HUES48 (cell line): ENCODE measurements around the gene QDPR.

Source experiments
- H3K27ac ChIP-seq: one replicate; pipeline ENCODE4 v1.7.0; 2013; ENCODE audit warnings: low read depth, low read length, inconsistent platforms
- H3K27me3 ChIP-seq: 2 replicates; pipeline ENCODE4 v1.6.1; 2013; ENCODE audit warnings: mild to moderate bottlenecking, low read length; ENCODE audit not compliant: control insufficient read depth, insufficient read depth
- H3K36me3 ChIP-seq: 2 replicates; pipeline ENCODE4 v1.6.1; 2013; ENCODE audit warnings: low read length; ENCODE audit not compliant: control insufficient read depth, insufficient read depth
- H3K4me1 ChIP-seq: 2 replicates; pipeline ENCODE4 v1.6.1; 2013; ENCODE audit warnings: mild to moderate bottlenecking, low read length; ENCODE audit not compliant: control insufficient read depth, insufficient read depth
- H3K4me3 ChIP-seq: 2 replicates; pipeline ENCODE4 v1.5.1; 2013; ENCODE audit warnings: mild to moderate bottlenecking, low read depth, low read length
- H3K9ac ChIP-seq: 2 replicates; pipeline ENCODE4 v1.6.1; 2013; ENCODE audit warnings: mild to moderate bottlenecking, low read depth, low read length, moderate library complexity
- H3K9me3 ChIP-seq: 2 replicates; pipeline ENCODE4 v1.6.1; 2013; ENCODE audit warnings: low read length; ENCODE audit not compliant: control insufficient read depth, insufficient read depth

Gene QDPR

GRCh38 chr4:17511950-17512795 is at the start of gene QDPR:
TSS of gene QDPR (minus strand) at chr4:17512090. CDS start at chr4:17512054, 36 bp downstream.
- no peak within 1 kb of the TSS for H3K27ac ChIP-seq
- no peaks in the 10 kb centered on the region for H3K9me3 ChIP-seq
- H3K4me1 ChIP-seq, result peaks cover 25% of the 10 kb centered on the region
- H3K36me3 ChIP-seq, result no peaks in the 10 kb centered on the region
- peaks cover 17% of the 10 kb centered on the region; the same call in 1 of the 2 replicates for H3K27me3 ChIP-seq
- peak within 1 kb of the TSS; percentile 55; the same call in 1 of the 2 replicates for H3K9ac ChIP-seq
- H3K4me3 ChIP-seq, result peak within 1 kb of the TSS; percentile 79

GRCh38 chr4:17561195-17561909 is 49.5 kb upstream of the QDPR start:
- Histone ChIP-seq H3K9ac (no peak overlapping the region), H3K27me3 (no peaks in the 10 kb centered on the region), H3K9me3 (no peaks in the 10 kb centered on the region), H3K36me3 (no peaks in the 10 kb centered on the region), H3K27ac (no peak overlapping the region), H3K4me3 (no peak overlapping the region), H3K4me1 (no peaks in the 10 kb centered on the region)

GRCh38 chr4:17560065-17560673 is 48.3 kb upstream of the QDPR start:
- H3K4me3 ChIP-seq, result no peak overlapping the region
- H3K36me3 ChIP-seq, result no peaks in the 10 kb centered on the region
- H3K27me3 ChIP-seq, result no peaks in the 10 kb centered on the region
- H3K9ac ChIP-seq, result no peak overlapping the region
- H3K9me3 ChIP-seq, result no peaks in the 10 kb centered on the region
- H3K4me1 ChIP-seq, result no peaks in the 10 kb centered on the region
- H3K27ac ChIP-seq, result no peak overlapping the region

GRCh38 chr4:17559709-17560048 is 47.8 kb upstream of the QDPR start:
- no peaks in the 10 kb centered on the region for H3K36me3 ChIP-seq
- no peaks in the 10 kb centered on the region for H3K9me3 ChIP-seq
- no peak overlapping the region for H3K4me3 ChIP-seq
- no peak overlapping the region for H3K27ac ChIP-seq
- H3K4me1 ChIP-seq, result no peaks in the 10 kb centered on the region
- no peak overlapping the region for H3K9ac ChIP-seq
- H3K27me3 ChIP-seq, result no peaks in the 10 kb centered on the region

GRCh38 chr4:17558941-17559708 is 47.2 kb upstream of the QDPR start:
- Histone ChIP-seq H3K4me1 (no peaks in the 10 kb centered on the region), H3K36me3 (no peaks in the 10 kb centered on the region), H3K4me3 (no peak overlapping the region), H3K27ac (no peak overlapping the region), H3K9ac (no peak overlapping the region), H3K9me3 (no peaks in the 10 kb centered on the region), H3K27me3 (no peaks in the 10 kb centered on the region)

- no peak overlapping the region for H3K4me3 ChIP-seq
- H3K27me3 ChIP-seq, result no peaks in the 10 kb centered on the region
- H3K9me3 ChIP-seq, result no peaks in the 10 kb centered on the region
- H3K9ac ChIP-seq, result no peak overlapping the region
- H3K27ac ChIP-seq, result no peak overlapping the region
- no peaks in the 10 kb centered on the region for H3K4me1 ChIP-seq
- H3K36me3 ChIP-seq, result no peaks in the 10 kb centered on the region
These were observed 46.0 kb upstream of the QDPR start for GRCh38 chr4:17557880-17558279.

- H3K36me3 ChIP-seq, result no peaks in the 10 kb centered on the region
- no peaks in the 10 kb centered on the region for H3K4me1 ChIP-seq
- no peak overlapping the region for H3K4me3 ChIP-seq
- H3K9ac ChIP-seq, result no peak overlapping the region
- no peaks in the 10 kb centered on the region for H3K9me3 ChIP-seq
- H3K27me3 ChIP-seq, result no peaks in the 10 kb centered on the region
- no peak overlapping the region for H3K27ac ChIP-seq
These were observed 44.6 kb upstream of the QDPR start for GRCh38 chr4:17556498-17556897.

GRCh38 chr4:17554568-17554967 is 42.7 kb upstream of the QDPR start:
- Histone ChIP-seq H3K27me3 (no peaks in the 10 kb centered on the region), H3K4me1 (no peaks in the 10 kb centered on the region), H3K9ac (no peak overlapping the region), H3K27ac (no peak overlapping the region), H3K36me3 (no peaks in the 10 kb centered on the region), H3K4me3 (no peak overlapping the region), H3K9me3 (no peaks in the 10 kb centered on the region)

GRCh38 chr4:17552427-17552826 is 40.5 kb upstream of the QDPR start:
- no peaks in the 10 kb centered on the region for H3K4me1 ChIP-seq
- H3K9ac ChIP-seq, result no peak overlapping the region
- no peaks in the 10 kb centered on the region for H3K9me3 ChIP-seq
- H3K4me3 ChIP-seq, result no peak overlapping the region
- no peak overlapping the region for H3K27ac ChIP-seq
- H3K36me3 ChIP-seq, result no peaks in the 10 kb centered on the region
- no peaks in the 10 kb centered on the region for H3K27me3 ChIP-seq

- Histone ChIP-seq H3K9ac (no peak overlapping the region), H3K27ac (no peak overlapping the region), H3K9me3 (no peaks in the 10 kb centered on the region), H3K4me1 (no peaks in the 10 kb centered on the region), H3K4me3 (no peak overlapping the region), H3K27me3 (peaks cover 8% of the 10 kb centered on the region; the same call in 1 of the 2 replicates), H3K36me3 (no peaks in the 10 kb centered on the region)
These were observed 38.7 kb upstream of the QDPR start for GRCh38 chr4:17550549-17550948.
